Ishikawa (cell line): ENCODE measurements around the gene CIITA.

Source experiments
- CEBPB ChIP-seq: IDR thresholded peaks from 2 replicates; pipeline ENCODE4 v1.6.1; 2012
- CREB1 ChIP-seq: IDR thresholded peaks from 2 replicates; pipeline ENCODE4 v1.6.1; 2012; ENCODE audit warnings: low read depth
- EGR1 ChIP-seq: IDR thresholded peaks from 2 replicates; pipeline ENCODE4 v1.6.1; 2012
- EP300 ChIP-seq: IDR thresholded peaks from 2 replicates; pipeline ENCODE4 v1.6.1; 2012; ENCODE audit warnings: borderline replicate concordance
- FOXM1 ChIP-seq: IDR thresholded peaks from 2 replicates; pipeline ENCODE4 v1.6.1; 2012; ENCODE audit warnings: low read depth, borderline replicate concordance
- NFIC ChIP-seq: IDR thresholded peaks from 2 replicates; pipeline ENCODE4 v1.6.1; 2012
- RAD21 ChIP-seq: IDR thresholded peaks from 2 replicates; pipeline ENCODE4 v1.6.1; 2012; ENCODE audit warnings: low read depth
- TAF1 ChIP-seq: IDR thresholded peaks from 2 replicates; pipeline ENCODE4 v1.6.1; 2012; ENCODE audit warnings: low read depth, mild to moderate bottlenecking
- TCF12 ChIP-seq: IDR thresholded peaks from 2 replicates; pipeline ENCODE4 v1.6.1; 2012; ENCODE audit warnings: low read depth
- TEAD4 ChIP-seq: IDR thresholded peaks from 2 replicates; pipeline ENCODE4 v1.6.1; 2012
- YY1 ChIP-seq: IDR thresholded peaks from 2 replicates; pipeline ENCODE4 v1.6.1; 2012; ENCODE audit warnings: low read depth
- ZBTB7A ChIP-seq: IDR thresholded peaks from 2 replicates; pipeline ENCODE4 v1.6.1; 2012; ENCODE audit warnings: low read depth
- TF ChIP-seq, protein P1 (sequence below): IDR thresholded peaks from 2 replicates; pipeline ENCODE4 v1.6.1; 2012
- TF ChIP-seq, protein P2 (sequence below): IDR thresholded peaks from 2 replicates; pipeline ENCODE4 v1.6.1; 2012
- TF ChIP-seq, protein P3 (sequence below): IDR thresholded peaks from 2 replicates; pipeline ENCODE4 v1.6.1; 2012; ENCODE audit warnings: low read depth, mild to moderate bottlenecking

CIITA gene

DNA sequence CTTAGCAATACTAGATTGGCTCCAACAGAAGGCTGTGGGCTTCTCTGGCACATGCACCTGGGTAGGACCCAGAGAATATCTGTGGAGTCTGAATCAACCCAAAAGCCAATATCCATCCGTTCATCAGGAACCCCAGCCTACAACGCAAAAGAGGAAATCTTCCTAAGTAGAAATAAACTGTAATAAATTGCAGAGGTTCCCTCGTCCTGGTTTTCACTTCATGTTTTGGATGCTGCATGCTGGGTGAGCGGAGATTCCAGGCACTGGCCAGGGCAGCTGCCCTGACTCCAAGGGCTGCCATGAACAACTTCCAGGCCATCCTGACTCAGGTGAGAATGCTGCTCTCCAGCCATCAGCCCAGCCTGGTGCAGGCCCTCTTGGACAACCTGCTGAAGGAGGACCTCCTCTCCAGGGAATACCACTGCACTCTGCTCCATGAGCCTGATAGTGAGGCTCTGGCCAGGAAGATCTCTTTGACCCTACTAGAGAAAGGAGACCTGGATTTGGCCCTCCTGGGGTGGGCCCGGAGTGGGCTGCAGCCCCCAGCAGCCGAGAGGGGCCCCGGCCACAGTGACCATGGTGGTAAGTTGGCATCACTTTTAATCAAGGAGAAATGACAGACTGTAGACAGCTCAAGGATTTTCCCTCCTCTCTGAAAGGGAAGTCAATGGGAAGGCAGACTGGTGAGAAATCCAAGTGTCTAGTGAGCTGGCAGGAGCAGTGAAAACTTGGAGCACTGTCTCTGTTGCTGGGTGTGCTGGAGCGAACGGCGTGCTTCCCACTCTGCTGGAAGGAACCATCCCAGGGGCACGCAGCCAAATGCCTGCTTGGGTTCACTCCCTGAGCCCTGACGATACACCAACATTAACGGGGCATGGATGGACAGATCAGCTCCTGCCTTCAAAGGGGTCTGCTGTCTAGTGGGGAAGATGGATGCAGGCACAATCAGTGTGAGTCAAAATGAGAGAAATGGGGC is 10.7 kb upstream of the CIITA start:
- TF ChIP-seq, protein P1, sequence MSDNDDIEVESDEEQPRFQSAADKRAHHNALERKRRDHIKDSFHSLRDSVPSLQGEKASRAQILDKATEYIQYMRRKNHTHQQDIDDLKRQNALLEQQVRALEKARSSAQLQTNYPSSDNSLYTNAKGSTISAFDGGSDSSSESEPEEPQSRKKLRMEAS, result no peak
- TF ChIP-seq CREB1 (no peak), ZBTB7A (no peak), TAF1 (no peak), NFIC (no peak), EP300 (no peak), YY1 (no peak), TCF12 (no peak), TEAD4 (no peak), RAD21 (no peak), EGR1 (no peak), CEBPB (no peak), FOXM1 (no peak)
- TF ChIP-seq, protein P2, sequence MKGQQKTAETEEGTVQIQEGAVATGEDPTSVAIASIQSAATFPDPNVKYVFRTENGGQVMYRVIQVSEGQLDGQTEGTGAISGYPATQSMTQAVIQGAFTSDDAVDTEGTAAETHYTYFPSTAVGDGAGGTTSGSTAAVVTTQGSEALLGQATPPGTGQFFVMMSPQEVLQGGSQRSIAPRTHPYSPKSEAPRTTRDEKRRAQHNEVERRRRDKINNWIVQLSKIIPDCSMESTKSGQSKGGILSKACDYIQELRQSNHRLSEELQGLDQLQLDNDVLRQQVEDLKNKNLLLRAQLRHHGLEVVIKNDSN, result no peak
- TF ChIP-seq, protein P3, sequence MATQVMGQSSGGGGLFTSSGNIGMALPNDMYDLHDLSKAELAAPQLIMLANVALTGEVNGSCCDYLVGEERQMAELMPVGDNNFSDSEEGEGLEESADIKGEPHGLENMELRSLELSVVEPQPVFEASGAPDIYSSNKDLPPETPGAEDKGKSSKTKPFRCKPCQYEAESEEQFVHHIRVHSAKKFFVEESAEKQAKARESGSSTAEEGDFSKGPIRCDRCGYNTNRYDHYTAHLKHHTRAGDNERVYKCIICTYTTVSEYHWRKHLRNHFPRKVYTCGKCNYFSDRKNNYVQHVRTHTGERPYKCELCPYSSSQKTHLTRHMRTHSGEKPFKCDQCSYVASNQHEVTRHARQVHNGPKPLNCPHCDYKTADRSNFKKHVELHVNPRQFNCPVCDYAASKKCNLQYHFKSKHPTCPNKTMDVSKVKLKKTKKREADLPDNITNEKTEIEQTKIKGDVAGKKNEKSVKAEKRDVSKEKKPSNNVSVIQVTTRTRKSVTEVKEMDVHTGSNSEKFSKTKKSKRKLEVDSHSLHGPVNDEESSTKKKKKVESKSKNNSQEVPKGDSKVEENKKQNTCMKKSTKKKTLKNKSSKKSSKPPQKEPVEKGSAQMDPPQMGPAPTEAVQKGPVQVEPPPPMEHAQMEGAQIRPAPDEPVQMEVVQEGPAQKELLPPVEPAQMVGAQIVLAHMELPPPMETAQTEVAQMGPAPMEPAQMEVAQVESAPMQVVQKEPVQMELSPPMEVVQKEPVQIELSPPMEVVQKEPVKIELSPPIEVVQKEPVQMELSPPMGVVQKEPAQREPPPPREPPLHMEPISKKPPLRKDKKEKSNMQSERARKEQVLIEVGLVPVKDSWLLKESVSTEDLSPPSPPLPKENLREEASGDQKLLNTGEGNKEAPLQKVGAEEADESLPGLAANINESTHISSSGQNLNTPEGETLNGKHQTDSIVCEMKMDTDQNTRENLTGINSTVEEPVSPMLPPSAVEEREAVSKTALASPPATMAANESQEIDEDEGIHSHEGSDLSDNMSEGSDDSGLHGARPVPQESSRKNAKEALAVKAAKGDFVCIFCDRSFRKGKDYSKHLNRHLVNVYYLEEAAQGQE, result no peak

DNA sequence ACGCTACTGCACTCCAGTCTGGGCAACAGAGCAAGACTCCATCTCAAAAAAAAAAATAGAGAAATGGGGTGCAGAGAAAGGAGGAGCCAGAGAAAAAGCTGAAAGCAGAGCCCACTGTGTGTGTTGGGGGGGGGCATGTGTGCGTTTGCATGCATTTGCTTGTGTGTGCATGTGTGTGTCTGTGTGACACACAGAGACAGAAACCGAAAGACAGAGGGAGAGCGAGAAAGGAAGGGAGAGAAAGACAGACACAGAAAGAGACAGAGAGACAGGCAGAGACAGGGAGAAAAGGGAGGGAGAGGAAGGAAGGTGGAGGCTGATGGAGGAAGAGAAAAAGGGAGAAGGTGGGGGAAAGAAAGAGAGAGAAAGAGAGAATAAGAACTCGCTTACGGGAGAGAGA is 9.8 kb upstream of the CIITA start:
- TF ChIP-seq, protein P2, result no peak
- TF ChIP-seq EP300, result no peak
- TF ChIP-seq, protein P3, result no peak
- TF ChIP-seq TCF12, result no peak
- TF ChIP-seq EGR1, result no peak
- no peak for TF ChIP-seq TEAD4
- no peak for TF ChIP-seq NFIC
- no peak for TF ChIP-seq RAD21
- TF ChIP-seq, protein P1, result no peak
- no peak for TF ChIP-seq ZBTB7A
- TF ChIP-seq CREB1, result no peak
- no peak for TF ChIP-seq TAF1

DNA sequence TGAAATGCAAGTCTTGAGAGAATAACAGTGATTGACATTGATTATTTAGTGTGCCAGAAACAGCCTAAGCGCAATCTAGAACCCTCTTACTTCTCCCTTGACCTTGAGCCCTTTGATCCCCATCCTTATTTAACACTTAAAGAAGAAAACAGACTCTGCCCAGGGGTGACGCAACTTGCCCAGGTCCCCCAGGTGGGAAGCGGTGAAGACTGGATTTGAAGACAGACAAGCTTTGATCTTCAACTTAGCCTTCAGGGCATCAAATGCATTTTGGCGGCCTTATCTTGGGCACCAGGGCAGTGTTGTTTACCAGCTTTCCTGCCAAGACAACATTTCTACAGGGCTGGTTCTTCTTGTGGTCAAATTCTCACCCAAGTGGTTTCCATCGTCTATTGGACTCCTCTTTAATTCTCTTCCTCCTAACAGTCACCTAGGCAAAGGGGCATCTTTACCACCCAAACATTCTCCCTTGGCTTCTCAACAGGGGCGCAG is 8.9 kb upstream of the CIITA start:
- TF ChIP-seq, protein P3, result no peak
- TF ChIP-seq NFIC (no peak), TAF1 (no peak), EP300 (no peak), YY1 (no peak), FOXM1 (no peak), ZBTB7A (no peak), EGR1 (no peak), RAD21 (no peak), TEAD4 (no peak), CREB1 (no peak), TCF12 (no peak), CEBPB (no peak)
- TF ChIP-seq, protein P2, result no peak
- TF ChIP-seq, protein P1, result no peak
